H1 (cell line): ENCODE results near the gene AGBL4. TPM values are rescaled to one million over a fixed set of nuclear protein-coding genes. Genes with fewer than 3 reads are reported as not detected.

Experiments
- ATF3 ChIP-seq: IDR thresholded peaks from 2 replicates; pipeline ENCODE4 v1.6.1; 2011; ENCODE audit warnings: low read depth, mild to moderate bottlenecking, low read length; ENCODE audit not compliant: insufficient read depth
- polyA plus RNA-seq, 7 experiments: library from polyadenylated mRNA; depleted of rRNA in 3 of 7; stranded (reverse) in 5 of 7; unstranded in 2 of 7; fragments of >200 nt in 5 of 7; fragments of 200-250 nt in 2 of 7; gene quantifications; 1 replicate in 5 of 7; 2 replicates in 1 of 7; 4 replicates in 1 of 7; pipeline versions ENCODE4 v1.2.1 to v1.2.3, GENCODE V29; 2011 to 2013; ENCODE audit warnings: missing spikeins in 2 of 7, mixed read lengths in 2 of 7
- total RNA-seq: library from RNA; stranded (reverse); fragmentation: NEBNext Ultra II Directional; extraction: Animal tissue kit (Norgen Biotek cat#: 25700); gene quantifications from 2 replicates; pipeline ENCODE4 v1.2.1, GENCODE V29; 2021

Gene AGBL4
- total and polyA plus RNA-seq, 2 of the 8 experiments (the other 6 are each of a cell fraction or from before 2014, with no cell fraction given) = 0.41 to 0.45 TPM

GRCh38 chr1:49576327-49576901, 447.3 kb downstream of the AGBL4 start (continued):
- TF ChIP-seq ATF3 = no peak
